Measurements from ENCODE around the gene IPO4. TPM values are rescaled to one million over a fixed set of nuclear protein-coding genes. Genes with fewer than 3 reads are reported as not detected.
A peak's percentile ranks its signal among the peaks of the same experiment; 100 is the strongest.

IPO4 gene
- total and polyA plus RNA-seq, 10 of the 15 experiments (the other 5 are each of a cell fraction or from before 2014, with no cell fraction given), result 7.8 to 139 (median 37.6) TPM

DNA sequence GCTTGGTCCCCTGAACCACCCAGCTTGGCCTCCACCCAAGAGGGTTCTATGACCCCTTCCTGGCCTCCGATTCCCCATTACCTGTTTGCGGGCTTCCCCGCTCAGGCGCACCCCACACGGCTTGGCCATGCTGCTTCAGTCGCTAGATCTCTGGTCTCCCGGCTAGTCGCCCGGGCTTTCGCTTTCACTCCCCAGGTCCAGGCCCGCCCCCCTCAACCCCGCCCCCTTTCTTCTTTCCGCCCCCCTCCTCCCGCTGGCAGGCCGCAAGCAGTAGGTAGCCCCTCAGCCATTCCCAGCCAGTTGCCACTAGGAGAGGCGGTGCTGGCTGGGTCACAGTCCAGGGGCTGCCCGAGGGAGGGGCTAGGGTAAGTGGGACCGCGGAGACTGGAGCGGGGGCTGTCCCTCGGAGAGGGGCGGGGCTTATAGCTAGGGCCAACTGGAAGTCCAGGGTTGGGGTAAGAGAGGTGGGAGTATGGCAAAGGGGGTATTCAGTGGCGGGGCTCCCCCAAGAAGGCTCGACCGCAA lies 42.1 kb downstream of the IPO4 start, which contains the start of gene PSME2 (continued):
- TF ChIP-seq TCF7 (IDR thresholded peaks at IDR 0.05; ENCODE audit: borderline replicate concordance), result no peak
- TF ChIP-seq SRF (IDR thresholded peaks at IDR 0.05; ENCODE audit: low read depth in 2 of 2, low read length in 2 of 2), result no peak
- no peak for TF ChIP-seq BCL11A (IDR thresholded peaks at IDR 0.05; ENCODE audit: low read depth, low read length)
- TF ChIP-seq RAD21 (IDR thresholded peaks at IDR 0.05; ENCODE audit: insufficient read depth, low read depth, low read length), result no peak
- TF ChIP-seq NR2C1 (IDR thresholded peaks at IDR 0.05), result no peak
- no peak for TF ChIP-seq SIX5 (IDR thresholded peaks at IDR 0.05; ENCODE audit: low read depth, low read length, severe bottlenecking)
- TF ChIP-seq MLLT1 (IDR thresholded peaks at IDR 0.05), result no peak
- TF ChIP-seq NBN (IDR thresholded peaks at IDR 0.05), result no peak
- TF ChIP-seq ZBTB4 (CRISPR knock-in tag; IDR thresholded peaks at IDR 0.05), result no peak
- no peak for TF ChIP-seq USF2 (IDR thresholded peaks at IDR 0.05; ENCODE audit: borderline replicate concordance, low read depth, low read length)
- no peak for TF ChIP-seq MTA3 (IDR thresholded peaks at IDR 0.05; ENCODE audit: borderline replicate concordance, low read length)
- peak; percentile 80; the same call in 1 of the 2 replicates for TF ChIP-seq POLR2AphosphoS5 (IDR thresholded peaks at IDR 0.05; ENCODE audit: low read length)
- TF ChIP-seq SREBF1 (IDR thresholded peaks at IDR 0.05; ENCODE audit: low read length), result no peak
- no peak for TF ChIP-seq SUPT20H (IDR thresholded peaks at IDR 0.05; ENCODE audit: borderline replicate concordance, control insufficient read depth, low read depth, low read length)
- peak; percentile 28; the same call in 1 of the 2 replicates for TF ChIP-seq MTA2 (IDR thresholded peaks at IDR 0.05; ENCODE audit: low read depth)
- TF ChIP-seq CHD2 (IDR thresholded peaks at IDR 0.05; ENCODE audit: borderline replicate concordance, low read depth, low read length), result peak; percentile 51; the same call in 1 of the 2 replicates
- no peak for TF ChIP-seq NRF1 (conservative IDR thresholded peaks at IDR 0.05; ENCODE audit: low read depth, low read length)
- no peak for TF ChIP-seq RB1 (IDR thresholded peaks at IDR 0.05; ENCODE audit: borderline replicate concordance)
- TF ChIP-seq PML (IDR thresholded peaks at IDR 0.05; ENCODE audit: low read length), result no peak
- no peak for TF ChIP-seq GABPA (IDR thresholded peaks at IDR 0.05; ENCODE audit: low read depth)
- TF ChIP-seq, protein P1, sequence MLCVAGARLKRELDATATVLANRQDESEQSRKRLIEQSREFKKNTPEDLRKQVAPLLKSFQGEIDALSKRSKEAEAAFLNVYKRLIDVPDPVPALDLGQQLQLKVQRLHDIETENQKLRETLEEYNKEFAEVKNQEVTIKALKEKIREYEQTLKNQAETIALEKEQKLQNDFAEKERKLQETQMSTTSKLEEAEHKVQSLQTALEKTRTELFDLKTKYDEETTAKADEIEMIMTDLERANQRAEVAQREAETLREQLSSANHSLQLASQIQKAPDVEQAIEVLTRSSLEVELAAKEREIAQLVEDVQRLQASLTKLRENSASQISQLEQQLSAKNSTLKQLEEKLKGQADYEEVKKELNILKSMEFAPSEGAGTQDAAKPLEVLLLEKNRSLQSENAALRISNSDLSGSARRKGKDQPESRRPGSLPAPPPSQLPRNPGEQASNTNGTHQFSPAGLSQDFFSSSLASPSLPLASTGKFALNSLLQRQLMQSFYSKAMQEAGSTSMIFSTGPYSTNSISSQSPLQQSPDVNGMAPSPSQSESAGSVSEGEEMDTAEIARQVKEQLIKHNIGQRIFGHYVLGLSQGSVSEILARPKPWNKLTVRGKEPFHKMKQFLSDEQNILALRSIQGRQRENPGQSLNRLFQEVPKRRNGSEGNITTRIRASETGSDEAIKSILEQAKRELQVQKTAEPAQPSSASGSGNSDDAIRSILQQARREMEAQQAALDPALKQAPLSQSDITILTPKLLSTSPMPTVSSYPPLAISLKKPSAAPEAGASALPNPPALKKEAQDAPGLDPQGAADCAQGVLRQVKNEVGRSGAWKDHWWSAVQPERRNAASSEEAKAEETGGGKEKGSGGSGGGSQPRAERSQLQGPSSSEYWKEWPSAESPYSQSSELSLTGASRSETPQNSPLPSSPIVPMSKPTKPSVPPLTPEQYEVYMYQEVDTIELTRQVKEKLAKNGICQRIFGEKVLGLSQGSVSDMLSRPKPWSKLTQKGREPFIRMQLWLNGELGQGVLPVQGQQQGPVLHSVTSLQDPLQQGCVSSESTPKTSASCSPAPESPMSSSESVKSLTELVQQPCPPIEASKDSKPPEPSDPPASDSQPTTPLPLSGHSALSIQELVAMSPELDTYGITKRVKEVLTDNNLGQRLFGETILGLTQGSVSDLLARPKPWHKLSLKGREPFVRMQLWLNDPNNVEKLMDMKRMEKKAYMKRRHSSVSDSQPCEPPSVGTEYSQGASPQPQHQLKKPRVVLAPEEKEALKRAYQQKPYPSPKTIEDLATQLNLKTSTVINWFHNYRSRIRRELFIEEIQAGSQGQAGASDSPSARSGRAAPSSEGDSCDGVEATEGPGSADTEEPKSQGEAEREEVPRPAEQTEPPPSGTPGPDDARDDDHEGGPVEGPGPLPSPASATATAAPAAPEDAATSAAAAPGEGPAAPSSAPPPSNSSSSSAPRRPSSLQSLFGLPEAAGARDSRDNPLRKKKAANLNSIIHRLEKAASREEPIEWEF (IDR thresholded peaks at IDR 0.05; ENCODE audit: insufficient replicate concordance, low read depth, low read length), result no peak

All from GM12878 (cell line).